ENCODE data around the gene PROX2. TPM values are rescaled to one million over a fixed set of nuclear protein-coding genes. Genes with fewer than 3 reads are reported as not detected.

PROX2 gene
- total and polyA plus RNA-seq, 2 experiments from 2014 or later: 0.05 TPM; not detected in 1

- no peak overlapping the region for H3K27ac ChIP-seq
- 0 out of 2 replicates have a peak, but pooled peaks cover 5% of the 10 kb centered on the region for H3K4me1 ChIP-seq (ENCODE audit: insufficient read depth)
- no peak for DNase-seq
- 87 to 91% methylated on average over 8 to 9 of the region's 9 CpGs for WGBS, 2 experiments (ENCODE audit: low coverage in 1 of 2, low lambda C conversion rate in 2 of 2, missing lambda C conversion rate in 2 of 2)
- no peaks in the 10 kb centered on the region for H3F3A ChIP-seq (ENCODE audit: insufficient read depth)
- H3K9ac ChIP-seq: no peak overlapping the region
- in situ Hi-C loops (cut with MboI): loop anchor here (10.0 kb wide), 1 partner anchor 176 kb away; no protein-coding TSS in a partner anchor
- no peaks in the 10 kb centered on the region for H3K36me3 ChIP-seq (ENCODE audit: low read depth)
- H3K9me3 ChIP-seq (ENCODE audit: low read depth): no peaks in the 10 kb centered on the region
- H3K79me2 ChIP-seq (ENCODE audit: insufficient read depth): no peaks in the 10 kb centered on the region
- no peak overlapping the region for H2AFZ ChIP-seq
- no peaks in the 10 kb centered on the region for H4K20me1 ChIP-seq (ENCODE audit: insufficient read depth)
- H3K4me2 ChIP-seq (ENCODE audit: unreplicated experiment): no peak overlapping the region
- TF ChIP-seq EZH2 (IDR thresholded peaks at IDR 0.05; ENCODE audit: insufficient read depth, poor library complexity, severe bottlenecking) (no peak), EZH2phosphoT487 (IDR thresholded peaks at IDR 0.05; ENCODE audit: insufficient read depth, low read depth) (no peak)
- H3K27me3 ChIP-seq (replicated peaks; ENCODE audit: insufficient read depth): no peaks in the 10 kb centered on the region
- H3K4me3 ChIP-seq: no peak overlapping the region
- H3K9me2 ChIP-seq (ENCODE audit: insufficient read depth): no peaks in the 10 kb centered on the region
Measured at GRCh38 chr14:74918380-74918779, 42.4 kb upstream of the PROX2 start.

GRCh38 chr14:74917646-74918081, 41.7 kb upstream of the PROX2 start:
- Histone ChIP-seq H3K27ac (no peak overlapping the region), H3K4me2 (ENCODE audit: unreplicated experiment) (no peak overlapping the region), H3K79me2 (ENCODE audit: insufficient read depth) (no peaks in the 10 kb centered on the region), H3K9me2 (ENCODE audit: insufficient read depth) (no peaks in the 10 kb centered on the region), H3K9me3 (ENCODE audit: low read depth) (no peaks in the 10 kb centered on the region), H3K4me3 (no peak overlapping the region), H4K20me1 (ENCODE audit: insufficient read depth) (no peaks in the 10 kb centered on the region), H3K27me3 (replicated peaks; ENCODE audit: insufficient read depth) (no peaks in the 10 kb centered on the region), H3K4me1 (ENCODE audit: insufficient read depth) (0 out of 2 replicates have a peak, but pooled peaks cover 5% of the 10 kb centered on the region), H3K36me3 (ENCODE audit: low read depth) (no peaks in the 10 kb centered on the region), H3F3A (ENCODE audit: insufficient read depth) (no peaks in the 10 kb centered on the region), H3K9ac (no peak overlapping the region), H2AFZ (no peak overlapping the region)
- in situ Hi-C loops (cut with MboI): loop anchor here (10.0 kb wide), 1 partner anchor 177 kb away; no protein-coding TSS in a partner anchor
- TF ChIP-seq EZH2 (IDR thresholded peaks at IDR 0.05; ENCODE audit: insufficient read depth, poor library complexity, severe bottlenecking) (no peak), EZH2phosphoT487 (IDR thresholded peaks at IDR 0.05; ENCODE audit: insufficient read depth, low read depth) (no peak)
- no peak for DNase-seq
- WGBS, 2 experiments (ENCODE audit: low coverage in 1 of 2, low lambda C conversion rate in 2 of 2, missing lambda C conversion rate in 2 of 2): 54 to 56% methylated on average over 13 of the region's 13 CpGs

GRCh38 chr14:74917178-74917543, 41.2 kb upstream of the PROX2 start:
- TF ChIP-seq EZH2phosphoT487 (IDR thresholded peaks at IDR 0.05; ENCODE audit: insufficient read depth, low read depth) (no peak), EZH2 (IDR thresholded peaks at IDR 0.05; ENCODE audit: insufficient read depth, poor library complexity, severe bottlenecking) (no peak)
- no peak overlapping the region for H2AFZ ChIP-seq
- no peaks in the 10 kb centered on the region for H3K9me3 ChIP-seq (ENCODE audit: low read depth)
- H3K9ac ChIP-seq: no peak overlapping the region
- no peaks in the 10 kb centered on the region for H3K9me2 ChIP-seq (ENCODE audit: insufficient read depth)
- in situ Hi-C loops (cut with MboI): loop anchor here (10.0 kb wide), 1 partner anchor 178 kb away; no protein-coding TSS in a partner anchor
- DNase-seq: no peak
- H3K79me2 ChIP-seq (ENCODE audit: insufficient read depth): no peaks in the 10 kb centered on the region
- no peaks in the 10 kb centered on the region for H3F3A ChIP-seq (ENCODE audit: insufficient read depth)
- H3K4me2 ChIP-seq (ENCODE audit: unreplicated experiment): no peak overlapping the region
- no peak overlapping the region for H3K27ac ChIP-seq
- H4K20me1 ChIP-seq (ENCODE audit: insufficient read depth): no peaks in the 10 kb centered on the region
- no peaks in the 10 kb centered on the region for H3K36me3 ChIP-seq (ENCODE audit: low read depth)
- no peak overlapping the region for H3K4me3 ChIP-seq
- 0 out of 2 replicates have a peak, but pooled peaks cover 5% of the 10 kb centered on the region for H3K4me1 ChIP-seq (ENCODE audit: insufficient read depth)
- WGBS, 2 experiments (ENCODE audit: low coverage in 1 of 2, low lambda C conversion rate in 2 of 2, missing lambda C conversion rate in 2 of 2): 86 to 92% methylated on average over 5 of the region's 5 CpGs
- H3K27me3 ChIP-seq (replicated peaks; ENCODE audit: insufficient read depth): no peaks in the 10 kb centered on the region

GRCh38 chr14:74915826-74916225, 39.9 kb upstream of the PROX2 start:
- in situ Hi-C loops (cut with MboI): loop anchor here (10.0 kb wide), 1 partner anchor 179 kb away; no protein-coding TSS in a partner anchor
- Histone ChIP-seq H3K9me2 (ENCODE audit: insufficient read depth) (no peaks in the 10 kb centered on the region), H3K27me3 (replicated peaks; ENCODE audit: insufficient read depth) (no peaks in the 10 kb centered on the region), H3K4me2 (ENCODE audit: unreplicated experiment) (no peak overlapping the region), H3K9ac (no peak overlapping the region), H3K36me3 (ENCODE audit: low read depth) (no peaks in the 10 kb centered on the region), H3K4me1 (ENCODE audit: insufficient read depth) (0 out of 2 replicates have a peak, but pooled peaks cover 5% of the 10 kb centered on the region), H3K4me3 (no peak overlapping the region), H3K9me3 (ENCODE audit: low read depth) (no peaks in the 10 kb centered on the region), H2AFZ (no peak overlapping the region), H3K79me2 (ENCODE audit: insufficient read depth) (no peaks in the 10 kb centered on the region), H4K20me1 (ENCODE audit: insufficient read depth) (no peaks in the 10 kb centered on the region), H3F3A (ENCODE audit: insufficient read depth) (no peaks in the 10 kb centered on the region), H3K27ac (no peak overlapping the region)
- 38 to 40% methylated on average over 7 of the region's 7 CpGs for WGBS, 2 experiments (ENCODE audit: low coverage in 1 of 2, low lambda C conversion rate in 2 of 2, missing lambda C conversion rate in 2 of 2)
- TF ChIP-seq EZH2 (IDR thresholded peaks at IDR 0.05; ENCODE audit: insufficient read depth, poor library complexity, severe bottlenecking) (no peak), EZH2phosphoT487 (IDR thresholded peaks at IDR 0.05; ENCODE audit: insufficient read depth, low read depth) (no peak)
- no peak for DNase-seq

All from GM23248 (cell line).